Right lobe of liver (tissue), 6 donors: ENCODE results near the gene GBP1. TPM values are rescaled to one million over a fixed set of nuclear protein-coding genes. Genes with fewer than 3 reads are reported as not detected.
"Not testable (repeated sequence)": the region's sequence is repeated elsewhere in the genome, so short reads cannot be mapped to it uniquely, and the experiment has no call there.

Source experiments
- ATAC-seq, 4 donors: fragments of 200-7000 bp; cut with Tn5 transposase; one replicate each; pipeline ENCODE4 v1.9.1; 2020; ENCODE audit warnings: mild to moderate bottlenecking in 4 of 4, moderate library complexity in 4 of 4
- DNase-seq, 3 donors: peaks; one replicate each; pipeline ENCODE4 v3.0.0-alpha.2; 2020
- H3K27ac ChIP-seq, 3 donors: fragments of 200-600 bp; one replicate each; pipeline ENCODE4 v1.8.0; 2022
- H3K27me3 ChIP-seq, 2 donors: fragments of 200-600 bp; one replicate each; pipeline ENCODE4 v1.8.0; 2022
- H3K36me3 ChIP-seq, 4 donors: fragments of 200-600 bp; sonication (generic) in 1 of 4; one replicate each; pipeline versions ENCODE4 v1.5.1 to v1.8.0; 2017 to 2022; ENCODE audit warnings: control low read depth in 1 of 4
- H3K4me1 ChIP-seq, 4 donors: fragments of 200-600 bp; sonication (generic) in 1 of 4; one replicate each; pipeline versions ENCODE4 v1.5.1 to v1.8.0; 2017 to 2022; ENCODE audit warnings: control low read depth in 1 of 4
- H3K4me3 ChIP-seq, 3 donors: fragments of 200-600 bp; one replicate each; pipeline ENCODE4 v1.8.0; 2022
- H3K9me3 ChIP-seq, 4 donors: fragments of 200-600 bp; sonication (generic) in 1 of 4; one replicate each; pipeline versions ENCODE4 v1.5.1 to v1.8.0; 2017 to 2022; ENCODE audit warnings: control low read depth in 1 of 4
- CTCF ChIP-seq, 4 donors: fragments of 200-600 bp in 3 of 4; fragments of 450-650 bp in 1 of 4; IDR thresholded peaks; one replicate each; pipeline versions ENCODE4 v1.5.1 to v1.8.0; 2016 to 2022; ENCODE audit warnings: antibody characterized with exemption in 4 of 4, mild to moderate bottlenecking in 2 of 4
- POLR2A ChIP-seq: fragments of 450-650 bp; IDR thresholded peaks from one replicate; pipeline ENCODE4 v1.6.1; 2017; ENCODE audit warnings: antibody characterized with exemption, mild to moderate bottlenecking
- WGBS: methylation state at CpG from one replicate; pipeline ENCODE4 v1.1.6; 2018; ENCODE audit warnings: low coverage, low lambda C conversion rate; ENCODE audit not compliant: insufficient coverage; ENCODE audit errors: missing lambda C conversion rate; 5-methylcytosine and 5-hydroxymethylcytosine counted together
- intact Hi-C, 2 donors: fragments of 100-400 bp; cut with DNase I; formaldehyde crosslinking; loops; one replicate each; pipeline versions ENCODE4 v1.11.2 to v1.14.1; 2022
- total RNA-seq, 6 experiments: library from RNA; depleted of rRNA in 2 of 6; stranded (reverse); fragments of >200 nt in 2 of 6; fragmentation: NEBNext Ultra II Directional in 3 of 6; extraction: Animal tissue kit (Norgen Biotek cat#: 25700) in 3 of 6; gene quantifications; one replicate each; pipeline versions ENCODE4 v1.1.0 to v1.2.4, GENCODE V29; 2016 to 2023
- donor health status: DM: no; HTN: yes; CAD: no.
- donor health status: DM: no; HTN: no; CAD: no.
- donor health status: DM: no; HTN: no; CAD: no.
- donor health status: DM: no; HTN: yes; CAD: no.
- donor health status: DM: no; HTN: yes; CAD: no.

Gene GBP1
- total RNA-seq, 6 experiments from 2014 or later = 9.7 to 153 (median 43.7) TPM

- intact Hi-C loops = loop anchor here in 1 of 2 donors (10.0 kb wide), 1 partner anchor 265 kb away; no protein-coding TSS in a partner anchor
- TF ChIP-seq POLR2A = no peak
- no peak for TF ChIP-seq CTCF (IDR thresholded peaks at IDR 0.05)
- 57% methylated on average over 1 of the region's 1 CpG for WGBS
- no peaks in the 10 kb centered on the region for H3K36me3 ChIP-seq
- DNase-seq (no peak), ATAC-seq (no peak)
- no peaks in the 10 kb centered on the region for H3K27me3 ChIP-seq
- no peaks in the 10 kb centered on the region for H3K4me1 ChIP-seq
- H3K4me3 ChIP-seq = no peak overlapping the region
- no peak overlapping the region for H3K27ac ChIP-seq
- no peaks in the 10 kb centered on the region for H3K9me3 ChIP-seq
Observed at GRCh38 chr1:89089962-89090361, 25.0 kb upstream of the GBP1 start.

- Histone ChIP-seq H3K4me1 (no peaks in the 10 kb centered on the region), H3K27ac (no peak overlapping the region), H3K27me3 (no peaks in the 10 kb centered on the region), H3K9me3 (no peaks in the 10 kb centered on the region), H3K4me3 (no peak overlapping the region), H3K36me3 (no peaks in the 10 kb centered on the region)
- 71% methylated on average over 7 of the region's 10 CpGs for WGBS
- intact Hi-C loops = loop anchor here in 1 of 2 donors (10.0 kb wide), 1 partner anchor 266 kb away; no protein-coding TSS in a partner anchor
- no peak for TF ChIP-seq CTCF (IDR thresholded peaks at IDR 0.05)
- no peak for TF ChIP-seq POLR2A
- ATAC-seq (no peak), DNase-seq (no peak)
Observed at GRCh38 chr1:89088572-89088971, 23.6 kb upstream of the GBP1 start.

GRCh38 chr1:89087241-89087640, 22.2 kb upstream of the GBP1 start:
- H3K27me3 ChIP-seq = no peaks in the 10 kb centered on the region
- no peak for TF ChIP-seq CTCF (IDR thresholded peaks at IDR 0.05)
- TF ChIP-seq POLR2A = no peak
- ATAC-seq (no peak), DNase-seq (no peak)
- WGBS = 84% methylated on average over 8 of the region's 8 CpGs
- no peaks in the 10 kb centered on the region for H3K9me3 ChIP-seq
- H3K27ac ChIP-seq = no peak overlapping the region
- H3K4me1 ChIP-seq = no peaks in the 10 kb centered on the region
- H3K4me3 ChIP-seq = no peak overlapping the region
- H3K36me3 ChIP-seq = no peaks in the 10 kb centered on the region
- intact Hi-C loops = loop anchor here in 1 of 2 donors (10.0 kb wide), 1 partner anchor 268 kb away; no protein-coding TSS in a partner anchor

GRCh38 chr1:89085781-89086180, 20.8 kb upstream of the GBP1 start:
- intact Hi-C loops = loop anchor here in 1 of 2 donors (10.0 kb wide), 1 partner anchor 269 kb away; no protein-coding TSS in a partner anchor
- ATAC-seq (peak in 3 of 4 donors; percentile 82 to 97 (median 96)), DNase-seq (peak in 1 of 3 donors; percentile 54)
- Histone ChIP-seq H3K27ac (no peak overlapping the region), H3K27me3 (no peaks in the 10 kb centered on the region), H3K9me3 (no peaks in the 10 kb centered on the region), H3K4me3 (no peak overlapping the region), H3K36me3 (no peaks in the 10 kb centered on the region), H3K4me1 (no peaks in the 10 kb centered on the region)
- TF ChIP-seq POLR2A (no peak), CTCF (IDR thresholded peaks at IDR 0.05) (peak in 3 of 4 donors; percentile 58 to 88 (median 75))

GRCh38 chr1:89081005-89081404, 16.0 kb upstream of the GBP1 start:
- H3K36me3 ChIP-seq = no peaks in the 10 kb centered on the region
- ATAC-seq = peak in 2 of 4 donors; percentile 45 to 55
- no peaks in the 10 kb centered on the region for H3K9me3 ChIP-seq
- 52% methylated on average over 3 of the region's 3 CpGs for WGBS
- intact Hi-C loops = loop anchor here in 1 of 2 donors (10.0 kb wide), 1 partner anchor 274 kb away; no protein-coding TSS in a partner anchor
- no peak overlapping the region for H3K27ac ChIP-seq
- H3K4me3 ChIP-seq = no peak overlapping the region
- H3K27me3 ChIP-seq = no peaks in the 10 kb centered on the region
- no peaks in the 10 kb centered on the region for H3K4me1 ChIP-seq
- DNase-seq = no peak
- no peak for TF ChIP-seq POLR2A
- TF ChIP-seq CTCF (IDR thresholded peaks at IDR 0.05) = no peak

- not testable (repeated sequence) for DNase-seq, H3K9me3 ChIP-seq, H3K27me3 ChIP-seq, H3K36me3 ChIP-seq, H3K4me3 ChIP-seq, H3K27ac ChIP-seq, ATAC-seq, H3K4me1 ChIP-seq
- 85% methylated on average over 2 of the region's 7 CpGs for WGBS
- intact Hi-C loops = loop anchor here in 1 of 2 donors (10.0 kb wide), 1 partner anchor 275 kb away; no protein-coding TSS in a partner anchor
Observed at GRCh38 chr1:89080068-89080467, 15.1 kb upstream of the GBP1 start.
